ENCODE measurements around the gene APOBEC3H. TPM values are rescaled to one million over a fixed set of nuclear protein-coding genes. Genes with fewer than 3 reads are reported as not detected.

Gene APOBEC3H
- total and polyA plus RNA-seq, 2 experiments from 2014 or later = not detected

DNA sequence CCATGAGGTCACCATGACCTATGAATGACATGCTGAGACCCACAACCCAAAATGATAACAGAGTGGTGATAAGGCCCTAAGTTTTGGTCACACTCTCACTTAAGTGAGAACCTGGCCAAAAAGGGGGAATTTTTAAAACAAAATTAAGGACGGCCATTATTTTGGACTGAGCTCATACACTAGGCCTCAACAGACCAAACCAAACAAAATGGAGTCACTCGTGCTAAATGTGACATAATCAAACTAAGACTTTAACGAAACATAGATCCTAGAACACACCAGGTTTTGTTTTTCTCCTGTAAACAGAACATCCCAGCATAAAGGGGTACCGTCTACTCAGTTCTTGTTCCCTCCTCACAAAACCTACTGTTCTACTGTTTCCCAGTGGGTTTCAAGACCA, 11.4 kb downstream of the APOBEC3H start (continued):
- TF ChIP-seq ZNF462 (CRISPR knock-in tag; IDR thresholded peaks at IDR 0.05) (no peak), CREB1 (CRISPR knock-in tag; IDR thresholded peaks at IDR 0.05; ENCODE audit: low read depth) (no peak), STAT1 (IDR thresholded peaks at IDR 0.05; ENCODE audit: unreplicated experiment) (no peak), POLR2AphosphoS5 (IDR thresholded peaks at IDR 0.05; ENCODE audit: low read depth) (no peak), JUNB (IDR thresholded peaks at IDR 0.05; ENCODE audit: unreplicated experiment) (no peak), EZH2phosphoT487 (IDR thresholded peaks at IDR 0.05; ENCODE audit: unreplicated experiment) (no peak), ETS1 (IDR thresholded peaks at IDR 0.05) (no peak)
- TF ChIP-seq, protein P1, sequence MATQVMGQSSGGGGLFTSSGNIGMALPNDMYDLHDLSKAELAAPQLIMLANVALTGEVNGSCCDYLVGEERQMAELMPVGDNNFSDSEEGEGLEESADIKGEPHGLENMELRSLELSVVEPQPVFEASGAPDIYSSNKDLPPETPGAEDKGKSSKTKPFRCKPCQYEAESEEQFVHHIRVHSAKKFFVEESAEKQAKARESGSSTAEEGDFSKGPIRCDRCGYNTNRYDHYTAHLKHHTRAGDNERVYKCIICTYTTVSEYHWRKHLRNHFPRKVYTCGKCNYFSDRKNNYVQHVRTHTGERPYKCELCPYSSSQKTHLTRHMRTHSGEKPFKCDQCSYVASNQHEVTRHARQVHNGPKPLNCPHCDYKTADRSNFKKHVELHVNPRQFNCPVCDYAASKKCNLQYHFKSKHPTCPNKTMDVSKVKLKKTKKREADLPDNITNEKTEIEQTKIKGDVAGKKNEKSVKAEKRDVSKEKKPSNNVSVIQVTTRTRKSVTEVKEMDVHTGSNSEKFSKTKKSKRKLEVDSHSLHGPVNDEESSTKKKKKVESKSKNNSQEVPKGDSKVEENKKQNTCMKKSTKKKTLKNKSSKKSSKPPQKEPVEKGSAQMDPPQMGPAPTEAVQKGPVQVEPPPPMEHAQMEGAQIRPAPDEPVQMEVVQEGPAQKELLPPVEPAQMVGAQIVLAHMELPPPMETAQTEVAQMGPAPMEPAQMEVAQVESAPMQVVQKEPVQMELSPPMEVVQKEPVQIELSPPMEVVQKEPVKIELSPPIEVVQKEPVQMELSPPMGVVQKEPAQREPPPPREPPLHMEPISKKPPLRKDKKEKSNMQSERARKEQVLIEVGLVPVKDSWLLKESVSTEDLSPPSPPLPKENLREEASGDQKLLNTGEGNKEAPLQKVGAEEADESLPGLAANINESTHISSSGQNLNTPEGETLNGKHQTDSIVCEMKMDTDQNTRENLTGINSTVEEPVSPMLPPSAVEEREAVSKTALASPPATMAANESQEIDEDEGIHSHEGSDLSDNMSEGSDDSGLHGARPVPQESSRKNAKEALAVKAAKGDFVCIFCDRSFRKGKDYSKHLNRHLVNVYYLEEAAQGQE (IDR thresholded peaks at IDR 0.05; ENCODE audit: unreplicated experiment) = no peak
